DOHH2 (cell line): ENCODE results near the gene HELZ.

Source experiments
- CTCF ChIP-seq: fragments of 200-600 bp; sonication (generic); IDR thresholded peaks from one replicate; pipeline ENCODE4 v1.5.1; 2014; ENCODE audit warnings: antibody characterized with exemption, mild to moderate bottlenecking, low read depth, low read length; ENCODE audit not compliant: poor library complexity, severe bottlenecking
- EZH2phosphoT487 ChIP-seq: fragments of 200-600 bp; sonication (generic); IDR thresholded peaks from 2 replicates; pipeline ENCODE4 v1.6.1; 2017; ENCODE audit warnings: borderline replicate concordance, mild to moderate bottlenecking, antibody characterized with exemption, low read length, moderate library complexity, mixed read lengths

- no peak for TF ChIP-seq CTCF
- no peak for TF ChIP-seq EZH2phosphoT487
Observed at GRCh38 chr17:67119102-67119501, 125.9 kb downstream of the HELZ start.
